ENCODE data around the gene ELP1.

The ELP1 gene

GRCh38 chr9:108865037-108865436 is 68.9 kb downstream of the ELP1 start (continued):
- TF ChIP-seq PRDM4 (tag by site-specific recombination; IDR thresholded peaks at IDR 0.05), result no peak
- no peak for TF ChIP-seq ZFHX2 (tag by site-specific recombination; conservative IDR thresholded peaks at IDR 0.05)
- no peak for TF ChIP-seq ZBTB44 (tag by site-specific recombination; IDR thresholded peaks at IDR 0.05)
- no peak for TF ChIP-seq ZNF558 (tag by site-specific recombination; IDR thresholded peaks at IDR 0.05)
- no peak for TF ChIP-seq ZNF555 (tag by site-specific recombination; conservative IDR thresholded peaks at IDR 0.05)
- TF ChIP-seq ZNF175 (tag by site-specific recombination; IDR thresholded peaks at IDR 0.05), result no peak
- TF ChIP-seq TSHZ1 (tag by site-specific recombination; IDR thresholded peaks at IDR 0.05; ENCODE audit: borderline replicate concordance), result no peak

- Histone ChIP-seq H3K27ac (ENCODE audit: extremely low read depth, low read depth, low read length) (no peak overlapping the region), H3K9me3 (ENCODE audit: control insufficient read depth, insufficient read depth, low read depth, low read length) (no peaks in the 10 kb centered on the region), H3K4me3 (ENCODE audit: low read depth, low read length) (no peak overlapping the region), H3K4me1 (ENCODE audit: control insufficient read depth, insufficient read depth, low read length) (no peaks in the 10 kb centered on the region), H3K36me3 (ENCODE audit: control insufficient read depth in 2 of 2, insufficient read depth in 1 of 2, low read length in 2 of 2) (peaks cover 0 to 19% of the 10 kb centered on the region in 2 experiments; a peak in 1 of 3 replicates)
- no peak for TF ChIP-seq ZNF707 (tag by site-specific recombination; IDR thresholded peaks at IDR 0.05)
- no peak for TF ChIP-seq ZNF221 (tag by site-specific recombination; IDR thresholded peaks at IDR 0.05; ENCODE audit: borderline replicate concordance)
- no peak for TF ChIP-seq HOXD13 (CRISPR knock-in tag; IDR thresholded peaks at IDR 0.05; ENCODE audit: borderline replicate concordance)
- TF ChIP-seq ZNF596 (tag by site-specific recombination; IDR thresholded peaks at IDR 0.05), result no peak
- no peak for TF ChIP-seq ZNF19 (tag by site-specific recombination; IDR thresholded peaks at IDR 0.05; ENCODE audit: low read depth)
- TF ChIP-seq KLF1 (tag by site-specific recombination; IDR thresholded peaks at IDR 0.05), result no peak
- TF ChIP-seq ZNF658 (tag by site-specific recombination; IDR thresholded peaks at IDR 0.05), result no peak
- no peak for TF ChIP-seq ZNF248 (tag by site-specific recombination; IDR thresholded peaks at IDR 0.05)
- no peak for TF ChIP-seq ZNF785 (tag by site-specific recombination; IDR thresholded peaks at IDR 0.05)
- no peak for TF ChIP-seq ZNF350 (tag by site-specific recombination; IDR thresholded peaks at IDR 0.05)
- no peak for TF ChIP-seq ZNF121 (tag by site-specific recombination; IDR thresholded peaks at IDR 0.05)
- TF ChIP-seq ZNF169 (tag by site-specific recombination; IDR thresholded peaks at IDR 0.05), result no peak
- TF ChIP-seq ZNF398 (tag by site-specific recombination; IDR thresholded peaks at IDR 0.05), result no peak
- ChIA-PET POLR2A (no interaction called here), CTCF (interaction anchor here (0.6 to 1.2 kb wide), 2 partner anchors 12 to 213 kb away, joined by 3 read pairs; no protein-coding TSS in a partner anchor)
These were observed 69.5 kb downstream of the ELP1 start for GRCh38 chr9:108864446-108864845.

Data from HEK293 (cell line).